IMR-90 (cell line): ENCODE results near the gene ICAM4. TPM values are rescaled to one million over a fixed set of nuclear protein-coding genes. Genes with fewer than 3 reads are reported as not detected.

Experiments
- ATAC-seq: fragments of 200-7000 bp; cut with Tn5 transposase; 2 replicates; pipeline ENCODE4 v1.9.1; 2020; ENCODE audit warnings: low read depth, mild to moderate bottlenecking, moderate library complexity
- BruUV-seq: library from RNA; stranded (reverse); fragments of 400-500 nt; replicated peaks from 2 replicates; lab custom pipeline; 2021; lab: Mats Ljungman, UMichigan
- CTCF ChIA-PET: fragments of 300-600 bp; formaldehyde crosslinking; extraction: SDS; loops from one replicate; lab custom pipeline; 2021; ENCODE audit warnings: antibody characterized with exemption; lab: Yijun Ruan, JAX
- POLR2A ChIA-PET: fragments of 300-600 bp; sonication (Branson Sonifier 250); formaldehyde crosslinking; loops from one replicate; lab custom pipeline; 2022; ENCODE audit warnings: antibody characterized with exemption; ENCODE audit not compliant: unreplicated experiment; lab: Charles Lee
- DNase-seq: peaks from one replicate; pipeline ENCODE4 v3.0.0; 2013
- H2AFZ ChIP-seq: replicated peaks from 2 replicates; pipeline ENCODE3; 2013; ENCODE audit warnings: low read length, mild to moderate bottlenecking; ENCODE audit not compliant: poor library complexity
- H2AK5ac ChIP-seq: 2 replicates; pipeline ENCODE4 v1.6.1; 2013; ENCODE audit warnings: low read depth, low read length, inconsistent platforms
- H2AK9ac ChIP-seq: replicated peaks from 2 replicates; pipeline ENCODE3; 2013; ENCODE audit warnings: mild to moderate bottlenecking, low read depth, low read length, moderate library complexity; ENCODE audit not compliant: poor library complexity
- H2BK120ac ChIP-seq: 2 replicates; pipeline ENCODE4 v1.6.1; 2013; ENCODE audit warnings: low read depth, low read length, inconsistent platforms
- H2BK15ac ChIP-seq: 3 replicates; pipeline ENCODE4 v1.6.1; 2013; ENCODE audit warnings: low read depth, low read length, inconsistent platforms
- H2BK20ac ChIP-seq: 2 replicates; pipeline ENCODE4 v1.6.1; 2013; ENCODE audit warnings: low read depth, mild to moderate bottlenecking, inconsistent platforms, low read length, moderate library complexity
- H2BK5ac ChIP-seq: 2 replicates; pipeline ENCODE4 v1.6.1; 2013; ENCODE audit warnings: mild to moderate bottlenecking, low read depth, low read length, inconsistent platforms; ENCODE audit not compliant: poor library complexity, severe bottlenecking
- H3K14ac ChIP-seq: replicated peaks from 2 replicates; pipeline ENCODE4 v1.6.1; 2013; ENCODE audit warnings: low read depth, low read length, inconsistent platforms
- H3K18ac ChIP-seq: 2 replicates; pipeline ENCODE4 v1.6.1; 2013; ENCODE audit warnings: low read depth, low read length, control low read depth
- H3K23ac ChIP-seq: 2 replicates; pipeline ENCODE4 v1.6.1; 2013; ENCODE audit warnings: low read depth, low read length, inconsistent platforms
- H3K27ac ChIP-seq: 2 replicates; pipeline ENCODE4 v1.5.1; 2013; ENCODE audit warnings: mild to moderate bottlenecking, control low read depth, low read length; ENCODE audit not compliant: insufficient read depth
- H3K27me3 ChIP-seq: 2 replicates; pipeline ENCODE4 v1.6.1; 2013; ENCODE audit warnings: low read length; ENCODE audit not compliant: control insufficient read depth, insufficient read depth
- H3K36me3 ChIP-seq: 2 replicates; pipeline ENCODE4 v1.6.1; 2013; ENCODE audit warnings: low read length, mixed read lengths; ENCODE audit not compliant: control insufficient read depth, insufficient read depth
- H3K4ac ChIP-seq: 2 replicates; pipeline ENCODE4 v1.6.1; 2013; ENCODE audit warnings: low read depth, low read length, inconsistent platforms
- H3K4me1 ChIP-seq: 2 replicates; pipeline ENCODE4 v1.6.1; 2013; ENCODE audit warnings: low read length, mixed read lengths; ENCODE audit not compliant: control insufficient read depth, insufficient read depth
- H3K4me2 ChIP-seq: 2 replicates; pipeline ENCODE4 v1.6.1; 2013; ENCODE audit warnings: low read depth, mild to moderate bottlenecking, control low read depth, low read length, moderate library complexity
- H3K4me3 ChIP-seq: 2 replicates; pipeline ENCODE4 v1.5.1; 2013; ENCODE audit warnings: low read depth, mild to moderate bottlenecking, control low read depth, low read length, moderate library complexity; ENCODE audit not compliant: insufficient read depth
- H3K56ac ChIP-seq: 2 replicates; pipeline ENCODE4 v1.6.1; 2013; ENCODE audit warnings: low read length, inconsistent platforms; ENCODE audit not compliant: insufficient read depth; ENCODE audit errors: extremely low read depth
- H3K79me1 ChIP-seq, 2 experiments: 2 replicates each; pipeline ENCODE4 v1.6.1; 2013; ENCODE audit warnings: low read length in 2 of 2, inconsistent platforms in 1 of 2, low read depth in 1 of 2
- H3K9ac ChIP-seq: 2 replicates; pipeline ENCODE4 v1.6.1; 2013; ENCODE audit warnings: low read depth, low read length, control low read depth
- H3K9me1 ChIP-seq: 2 replicates; pipeline ENCODE4 v1.6.1; 2013; ENCODE audit warnings: low read length, inconsistent platforms; ENCODE audit not compliant: insufficient read depth
- H3K9me3 ChIP-seq: 2 replicates; pipeline ENCODE4 v1.6.1; 2013; ENCODE audit warnings: low read length; ENCODE audit not compliant: control insufficient read depth, insufficient read depth
- H4K20me1 ChIP-seq: 2 replicates; pipeline ENCODE4 v1.6.1; 2013; ENCODE audit warnings: low read length, inconsistent platforms; ENCODE audit not compliant: insufficient read depth
- H4K5ac ChIP-seq: 2 replicates; pipeline ENCODE4 v1.6.1; 2013; ENCODE audit warnings: mild to moderate bottlenecking, low read depth, low read length, control low read depth
- H4K8ac ChIP-seq, 2 experiments: 2 replicates each; pipeline ENCODE4 v1.6.1; 2013; ENCODE audit warnings: low read depth in 2 of 2, low read length in 2 of 2, control low read depth in 1 of 2, inconsistent platforms in 1 of 2
- H4K91ac ChIP-seq: 2 replicates; pipeline ENCODE4 v1.6.1; 2013; ENCODE audit warnings: low read depth, low read length, inconsistent platforms; ENCODE audit not compliant: insufficient read depth
- BHLHE40 ChIP-seq: fragments of 150-350 bp; IDR thresholded peaks from 2 replicates; pipeline ENCODE4 v1.6.1; 2016; ENCODE audit warnings: mild to moderate bottlenecking, low read depth, low read length
- CEBPB ChIP-seq: IDR thresholded peaks from 2 replicates; pipeline ENCODE4 v1.6.1; 2012; ENCODE audit warnings: low read depth, low read length, improper control_type of control experiment
- CHD1 ChIP-seq: IDR thresholded peaks from 2 replicates; pipeline ENCODE4 v1.6.1; 2012; ENCODE audit warnings: low read depth, low read length, improper control_type of control experiment
- CTCF ChIP-seq: conservative IDR thresholded peaks from 2 replicates; pipeline ENCODE4 v1.5.1; 2012; ENCODE audit warnings: mild to moderate bottlenecking, low read depth, low read length, improper control_type of control experiment
- ELK1 ChIP-seq: fragments of 150-350 bp; IDR thresholded peaks from 2 replicates; pipeline ENCODE4 v1.6.1; 2016; ENCODE audit warnings: low read depth, mild to moderate bottlenecking, low read length, moderate library complexity, borderline replicate concordance
- MAFK ChIP-seq: IDR thresholded peaks from 2 replicates; pipeline ENCODE4 v1.6.1; 2012; ENCODE audit warnings: low read depth, low read length, improper control_type of control experiment
- MAZ ChIP-seq: IDR thresholded peaks from 2 replicates; pipeline ENCODE4 v1.6.1; 2012; ENCODE audit warnings: low read depth, mild to moderate bottlenecking, low read length, improper control_type of control experiment, moderate library complexity, borderline replicate concordance
- MXI1 ChIP-seq: IDR thresholded peaks from 2 replicates; pipeline ENCODE4 v1.6.1; 2012; ENCODE audit warnings: low read depth, mild to moderate bottlenecking, low read length, moderate library complexity, borderline replicate concordance
- NFE2L2 ChIP-seq: fragments of 150-350 bp; IDR thresholded peaks from 2 replicates; pipeline ENCODE4 v1.6.1; 2016; ENCODE audit warnings: low read depth, mild to moderate bottlenecking, low read length
- POLR2A ChIP-seq: IDR thresholded peaks from 2 replicates; pipeline ENCODE4 v1.6.1; 2012; ENCODE audit warnings: mild to moderate bottlenecking, low read depth, low read length
- RAD21 ChIP-seq: IDR thresholded peaks from 2 replicates; pipeline ENCODE4 v1.6.1; 2012; ENCODE audit warnings: low read length, improper control_type of control experiment
- RCOR1 ChIP-seq: IDR thresholded peaks from 2 replicates; pipeline ENCODE4 v1.6.1; 2012; ENCODE audit warnings: mild to moderate bottlenecking, low read length, improper control_type of control experiment; ENCODE audit not compliant: insufficient replicate concordance
- SMC3 ChIP-seq: fragments of 150-350 bp; IDR thresholded peaks from 2 replicates; pipeline ENCODE4 v1.6.1; 2016; ENCODE audit warnings: low read depth, mild to moderate bottlenecking, antibody characterized with exemption, low read length, moderate library complexity
- WGBS, 2 experiments: methylation state at CpG; one replicate each; pipeline versions ENCODE4 v1.1.5 to v1.1.7; 2013; ENCODE audit warnings: missing lambda C conversion rate in 2 of 2; ENCODE audit not compliant: insufficient read length in 1 of 2; ENCODE audit errors: extremely low coverage in 2 of 2; 5-methylcytosine and 5-hydroxymethylcytosine counted together
- dilution Hi-C: fragments of 300-500 bp; cut with HindIII; formaldehyde crosslinking; loops from one replicate; pipeline ENCODE4 v1.14.3; 2018; ENCODE audit warnings: low sequenced_read_pairs; ENCODE audit not compliant: unreplicated experiment
- in situ Hi-C: fragments of 300-500 bp; cut with MboI; formaldehyde crosslinking; loops from 3 replicates; pipeline ENCODE4 v1.14.3; 2019; ENCODE audit warnings: low sequenced_read_pairs, inconsistent platforms, mixed read lengths
- intact Hi-C: fragments of 100-400 bp; cut with micrococcal nuclease; formaldehyde crosslinking; loops from 2 replicates; pipeline ENCODE4 v1.10.0; 2022
- polyA plus RNA-seq, 3 experiments: library from polyadenylated mRNA; depleted of rRNA; stranded (reverse); fragments of >200 nt; gene quantifications; 2 replicates each; pipeline ENCODE4 v1.2.3, GENCODE V29; 2012; ENCODE audit warnings: low replicate concordance in 1 of 3
- total RNA-seq: library from RNA; depleted of rRNA; stranded (reverse); fragments of >200 nt; gene quantifications from 2 replicates; pipeline ENCODE4 v1.2.3, GENCODE V29; 2012

The ICAM4 gene
- total and polyA plus RNA-seq, 2 of the 4 experiments (the other 2 are of a cell fraction): 2.3 to 4.0 TPM

DNA sequence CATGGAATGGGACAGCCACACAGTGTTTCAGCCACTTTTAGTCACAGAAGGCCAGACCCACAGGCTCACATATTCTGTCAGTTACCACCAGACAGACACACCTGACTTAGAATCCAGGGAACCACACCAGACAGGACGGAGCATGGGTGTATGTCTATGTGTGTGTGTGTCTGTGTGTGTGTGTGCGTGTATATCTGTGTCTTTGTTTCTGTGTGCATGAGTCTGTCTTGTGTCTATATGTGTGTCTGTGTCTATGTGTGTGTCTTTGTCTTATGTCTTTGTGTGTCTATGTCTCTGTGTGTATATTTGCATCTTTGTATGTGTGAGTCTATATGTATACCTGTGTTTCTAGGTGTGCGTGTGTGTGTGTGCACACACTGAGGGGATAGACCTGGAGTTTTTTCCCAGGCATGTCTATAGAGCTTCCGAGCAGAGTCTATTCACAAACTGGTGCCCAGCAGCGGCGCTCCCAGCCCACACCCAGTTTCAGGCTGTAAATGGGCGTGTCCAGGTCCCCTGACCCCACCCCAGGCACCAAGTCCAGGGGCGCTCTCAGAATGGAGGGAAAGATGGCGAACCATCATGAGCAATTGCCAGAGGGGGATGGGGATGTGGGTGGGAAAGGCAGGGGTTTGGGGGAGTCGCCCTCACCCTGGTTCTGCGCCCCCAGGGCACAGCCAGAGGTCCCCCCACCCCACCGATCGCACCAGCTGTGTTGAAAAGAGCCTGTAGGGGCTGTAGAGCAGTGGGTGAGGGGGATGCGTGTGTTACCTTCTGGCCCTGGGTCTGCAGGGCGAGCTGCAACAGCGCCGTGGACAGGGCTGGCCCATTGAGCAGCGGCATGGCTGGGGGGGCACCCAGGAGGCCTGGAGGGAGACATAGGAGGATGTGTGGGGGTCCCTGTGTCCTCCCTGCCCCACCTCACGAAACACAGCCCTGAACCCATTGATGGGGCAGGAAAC lies 35.4 kb downstream of the ICAM4 start (continued):
- TF ChIP-seq CEBPB: no peak

GRCh38 chr19:10325732-10326131 lies 39.0 kb downstream of the ICAM4 start:
- intact Hi-C loops: no loop called here
- Histone ChIP-seq H2AK5ac (no peak overlapping the region), H4K91ac (no peak overlapping the region), H2BK20ac (no peak overlapping the region), H3K4ac (no peak overlapping the region), H4K20me1 (peaks cover 16% of the 10 kb centered on the region; the same call in 1 of the 2 replicates), H3K56ac (no peak overlapping the region), H2BK15ac (no peak overlapping the region), H3K27me3 (no peaks in the 10 kb centered on the region), H3K27ac (no peak overlapping the region), H3K23ac (no peak overlapping the region), H3K9me1 (no peaks in the 10 kb centered on the region; the same call in 1 of the 2 replicates), H3K9ac (no peak overlapping the region), H4K5ac (no peak overlapping the region), H2BK5ac (no peak overlapping the region), H3K4me1 (no peaks in the 10 kb centered on the region), H4K8ac (no peak overlapping the region), H3K14ac (no peak overlapping the region), H2AK9ac (no peak overlapping the region), H3K9me3 (no peaks in the 10 kb centered on the region), H3K79me1 (peaks cover 26 to 44% of the 10 kb centered on the region in 2 experiments; a peak in 3 of 4 replicates), H3K4me3 (no peak overlapping the region), H3K18ac (no peak overlapping the region), H2BK120ac (no peak overlapping the region), H3K36me3 (peaks cover 84% of the 10 kb centered on the region), H2AFZ (no peak overlapping the region), H3K4me2 (no peak overlapping the region)
- in situ Hi-C loops: no loop called here
- BruUV-seq: no TSS peak
- dilution Hi-C loops: no loop called here
- POLR2A ChIA-PET: no interaction called here
- WGBS, 2 experiments: 100% methylated on average over 2 of the region's 8 CpGs; no CpG with 5 or more reads in 1 of the 2 experiments
- CTCF ChIA-PET: no interaction called here
- TF ChIP-seq BHLHE40: no peak
- no peak for TF ChIP-seq ELK1
- no peak for TF ChIP-seq CTCF
- TF ChIP-seq MXI1: no peak
- TF ChIP-seq RAD21: no peak
- TF ChIP-seq MAZ: no peak
- no peak for TF ChIP-seq NFE2L2
- TF ChIP-seq CHD1: no peak
- TF ChIP-seq SMC3: no peak
- TF ChIP-seq MAFK: no peak
- TF ChIP-seq RCOR1: no peak
- TF ChIP-seq CEBPB: no peak
- no peak for TF ChIP-seq POLR2A
- DNase-seq (no peak), ATAC-seq (no peak)
